Thoracic aorta (tissue), 2 donors: Measurements from ENCODE around the gene BATF3. TPM values are rescaled to one million over a fixed set of nuclear protein-coding genes. Genes with fewer than 3 reads are reported as not detected.

Experiments used
- ATAC-seq: fragments of 150-250 bp; one replicate; pipeline ENCODE4 v1.8.0; 2017; ENCODE audit warnings: low read depth; ENCODE audit not compliant: insufficient number of reproducible peaks, low FRiP score
- DNase-seq: peaks from one replicate; pipeline ENCODE4 v3.0.0-alpha.2; 2020; ENCODE audit warnings: low spot score
- H3K27ac ChIP-seq, 2 donors: fragments of 200-600 bp; sonication (generic); 1 replicate in 1 of 2; 2 replicates in 1 of 2; pipeline ENCODE4 v1.5.1; 2016; ENCODE audit warnings: mild to moderate bottlenecking in 2 of 2, moderate library complexity in 2 of 2
- H3K27me3 ChIP-seq: fragments of 200-600 bp; sonication (generic); replicated peaks from 2 replicates; pipeline ENCODE4 v1.6.0; 2016; ENCODE audit warnings: mild to moderate bottlenecking; ENCODE audit not compliant: insufficient read depth
- H3K36me3 ChIP-seq: fragments of 200-600 bp; sonication (generic); one replicate; pipeline ENCODE4 v1.5.1; 2016
- H3K4me1 ChIP-seq, 2 donors: fragments of 200-600 bp; sonication (generic); 1 replicate in 1 of 2; 2 replicates in 1 of 2; pipeline versions ENCODE4 v1.5.1 to v1.6.0; 2016; ENCODE audit warnings: low read depth in 2 of 2, mild to moderate bottlenecking in 1 of 2; ENCODE audit not compliant: control insufficient read depth in 1 of 2
- H3K4me3 ChIP-seq: fragments of 200-600 bp; sonication (generic); 2 replicates; pipeline ENCODE4 v1.5.1; 2016; ENCODE audit warnings: mild to moderate bottlenecking
- H3K9me3 ChIP-seq: fragments of 200-600 bp; sonication (generic); 2 replicates; pipeline ENCODE4 v1.5.1; 2016
- total RNA-seq, 2 donors: library from RNA; depleted of rRNA; stranded (reverse); fragments of >200 nt; gene quantifications; one replicate each; pipeline versions ENCODE4 v1.1.0 to v1.2.3, GENCODE V29; 2016
- TF ChIP-seq, protein P1 (sequence below): fragments of 200-600 bp; sonication (generic); IDR thresholded peaks from one replicate; pipeline ENCODE4 v1.5.1; 2019; ENCODE audit warnings: antibody characterized with exemption

BATF3 gene
- total RNA-seq, 2 donors from 2014 or later = 2.2 to 26.6 TPM

DNA sequence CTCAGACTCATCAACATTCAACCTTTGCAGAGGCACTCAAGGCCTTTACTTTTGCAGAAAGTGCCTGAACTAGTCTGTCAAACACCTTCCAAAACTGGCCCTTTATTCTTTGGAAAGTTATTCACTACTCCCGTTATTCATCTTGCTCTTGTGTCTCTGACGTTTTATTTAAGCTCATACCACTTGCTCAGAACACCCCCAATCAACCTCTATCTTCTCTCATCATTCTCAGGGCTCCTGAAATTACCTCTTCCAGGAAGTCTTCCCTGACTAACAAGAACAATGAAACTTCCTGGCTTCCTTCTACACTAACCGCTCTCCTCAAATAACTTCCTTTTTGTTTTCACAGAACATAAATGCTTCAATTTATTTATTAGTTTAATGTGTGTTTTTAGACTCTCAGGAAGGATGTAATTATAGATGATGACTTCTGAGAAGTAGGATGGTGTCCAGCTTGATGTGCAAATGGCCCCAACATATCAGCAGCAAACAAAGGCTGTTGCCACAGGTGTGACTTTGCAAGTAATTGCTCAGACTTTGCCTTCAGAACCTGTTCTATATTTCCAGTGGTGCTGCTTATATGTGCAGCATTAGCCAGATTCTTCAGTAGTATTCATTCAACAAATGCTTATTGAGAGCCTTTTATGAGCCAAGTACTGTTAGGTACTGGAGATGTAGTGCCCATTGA lies 22.8 kb upstream of the BATF3 start:
- TF ChIP-seq, protein P1, sequence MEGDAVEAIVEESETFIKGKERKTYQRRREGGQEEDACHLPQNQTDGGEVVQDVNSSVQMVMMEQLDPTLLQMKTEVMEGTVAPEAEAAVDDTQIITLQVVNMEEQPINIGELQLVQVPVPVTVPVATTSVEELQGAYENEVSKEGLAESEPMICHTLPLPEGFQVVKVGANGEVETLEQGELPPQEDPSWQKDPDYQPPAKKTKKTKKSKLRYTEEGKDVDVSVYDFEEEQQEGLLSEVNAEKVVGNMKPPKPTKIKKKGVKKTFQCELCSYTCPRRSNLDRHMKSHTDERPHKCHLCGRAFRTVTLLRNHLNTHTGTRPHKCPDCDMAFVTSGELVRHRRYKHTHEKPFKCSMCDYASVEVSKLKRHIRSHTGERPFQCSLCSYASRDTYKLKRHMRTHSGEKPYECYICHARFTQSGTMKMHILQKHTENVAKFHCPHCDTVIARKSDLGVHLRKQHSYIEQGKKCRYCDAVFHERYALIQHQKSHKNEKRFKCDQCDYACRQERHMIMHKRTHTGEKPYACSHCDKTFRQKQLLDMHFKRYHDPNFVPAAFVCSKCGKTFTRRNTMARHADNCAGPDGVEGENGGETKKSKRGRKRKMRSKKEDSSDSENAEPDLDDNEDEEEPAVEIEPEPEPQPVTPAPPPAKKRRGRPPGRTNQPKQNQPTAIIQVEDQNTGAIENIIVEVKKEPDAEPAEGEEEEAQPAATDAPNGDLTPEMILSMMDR = no peak
- no peaks in the 10 kb centered on the region for H3K4me1 ChIP-seq
- no peak for ATAC-seq
- H3K27ac ChIP-seq = no peak overlapping the region
- no peaks in the 10 kb centered on the region for H3K27me3 ChIP-seq
- H3K36me3 ChIP-seq = no peaks in the 10 kb centered on the region
- no peak for DNase-seq
- H3K9me3 ChIP-seq = no peaks in the 10 kb centered on the region
- no peak overlapping the region for H3K4me3 ChIP-seq

DNA sequence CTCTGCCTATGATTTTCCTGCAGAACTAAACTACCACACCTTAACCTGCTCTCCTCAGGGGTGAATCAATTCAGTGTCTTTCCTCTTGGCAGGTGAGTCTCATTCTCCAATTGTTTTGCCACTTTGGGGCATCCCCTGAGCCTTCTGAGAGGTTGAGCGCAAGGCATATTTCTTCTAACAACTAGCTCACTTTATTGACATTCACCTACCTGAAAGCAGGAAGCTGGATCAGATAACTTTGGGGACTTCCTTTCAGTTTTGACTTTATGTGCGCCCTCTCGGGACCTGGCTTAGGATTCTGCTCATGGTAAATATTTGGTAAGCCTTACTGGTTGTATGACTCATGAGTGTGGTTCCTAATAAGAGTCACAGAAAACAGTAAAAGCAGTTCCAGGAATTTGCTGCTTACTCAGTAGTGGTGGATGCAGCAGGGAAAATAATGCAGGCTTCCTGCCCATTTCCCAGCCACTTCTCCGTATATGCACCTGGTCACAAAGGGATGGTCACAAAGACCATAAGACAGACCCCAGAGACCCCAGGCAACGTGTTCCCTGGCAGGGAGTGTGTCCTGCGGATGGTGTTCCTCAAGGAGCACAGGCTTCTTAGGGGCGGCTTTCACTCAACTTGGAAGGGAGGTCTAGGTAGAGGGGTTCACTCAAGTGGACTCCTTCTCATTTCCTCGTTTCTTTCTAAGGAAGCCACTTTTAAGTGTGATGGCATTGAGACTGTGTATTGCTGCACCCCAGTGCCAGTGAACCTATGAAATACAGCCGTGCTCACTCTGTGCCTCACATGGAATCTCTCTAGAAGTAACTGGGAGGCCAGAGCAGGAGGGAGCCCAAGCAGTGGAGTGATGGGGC lies 22.0 kb upstream of the BATF3 start:
- TF ChIP-seq, protein P1 = no peak
- Histone ChIP-seq H3K27me3 (no peaks in the 10 kb centered on the region), H3K27ac (no peak overlapping the region), H3K9me3 (no peaks in the 10 kb centered on the region), H3K4me1 (no peaks in the 10 kb centered on the region), H3K4me3 (no peak overlapping the region), H3K36me3 (no peaks in the 10 kb centered on the region)
- ATAC-seq (no peak), DNase-seq (no peak)

DNA sequence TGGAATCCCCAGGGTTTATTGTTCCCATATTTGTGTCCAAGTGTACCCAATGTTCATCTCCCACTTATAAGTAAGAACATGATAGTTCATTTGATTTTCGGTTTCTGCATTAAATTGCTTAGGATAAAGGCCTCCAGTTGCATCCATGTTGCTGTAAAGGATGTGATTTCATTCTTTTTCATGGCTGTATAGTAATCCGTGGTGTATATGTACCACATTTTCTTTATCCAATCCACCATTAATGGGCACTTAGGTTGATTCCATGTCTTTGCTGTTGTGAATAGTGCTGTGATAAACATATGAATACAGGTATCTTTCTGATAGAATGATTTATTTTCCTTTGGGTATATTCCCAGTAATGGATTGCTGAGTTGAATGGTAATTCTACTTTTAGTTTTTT lies 20.0 kb upstream of the BATF3 start:
- no peak for DNase-seq
- H3K27me3 ChIP-seq = no peaks in the 10 kb centered on the region
- no peaks in the 10 kb centered on the region for H3K4me1 ChIP-seq
- H3K27ac ChIP-seq = no peak overlapping the region
- no peaks in the 10 kb centered on the region for H3K9me3 ChIP-seq
- ATAC-seq = no peak
- H3K36me3 ChIP-seq = no peaks in the 10 kb centered on the region
- H3K4me3 ChIP-seq = no peak overlapping the region
- TF ChIP-seq, protein P1 = no peak

DNA sequence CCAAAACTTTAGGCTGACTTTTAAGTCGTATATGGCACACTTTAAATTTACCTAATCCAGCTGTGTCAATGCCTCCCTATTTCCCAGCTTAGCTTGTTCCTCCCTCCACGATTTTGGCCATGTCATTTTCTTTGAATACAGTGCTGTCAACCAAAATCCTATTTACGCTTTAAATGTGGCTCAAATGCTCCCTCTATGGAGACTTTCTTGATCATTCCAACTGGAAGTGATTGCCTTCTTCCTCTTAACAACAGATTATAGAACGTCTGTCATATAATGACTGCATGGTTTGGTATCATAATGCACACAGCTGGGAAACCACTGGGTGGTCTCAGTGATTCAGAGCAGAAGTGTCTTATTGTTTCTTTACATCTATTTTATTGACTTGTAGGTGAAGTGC lies 18.9 kb upstream of the BATF3 start:
- TF ChIP-seq, protein P1 = no peak
- no peak overlapping the region for H3K4me3 ChIP-seq
- H3K4me1 ChIP-seq = no peaks in the 10 kb centered on the region
- no peaks in the 10 kb centered on the region for H3K27me3 ChIP-seq
- no peak for ATAC-seq
- no peak overlapping the region for H3K27ac ChIP-seq
- no peak for DNase-seq
- no peaks in the 10 kb centered on the region for H3K36me3 ChIP-seq
- no peaks in the 10 kb centered on the region for H3K9me3 ChIP-seq

DNA sequence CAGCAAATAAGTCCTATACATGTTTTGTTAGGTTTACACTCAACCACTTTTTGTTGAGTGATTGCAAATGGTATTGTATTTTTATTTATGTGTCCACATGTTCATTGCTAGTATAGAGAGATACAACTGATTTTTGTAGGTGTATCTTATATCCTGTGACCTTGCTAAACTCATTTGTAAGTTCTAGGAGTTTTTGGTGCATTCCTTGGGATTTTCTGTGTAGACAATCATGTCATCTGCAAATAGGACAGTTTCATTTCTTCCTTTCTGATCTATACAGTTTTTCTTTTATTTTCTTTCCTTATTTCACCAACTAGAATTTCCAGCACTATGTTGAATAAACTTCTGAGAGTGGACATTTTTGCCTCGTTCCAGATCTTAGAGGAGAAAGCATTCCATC lies 16.5 kb upstream of the BATF3 start:
- TF ChIP-seq, protein P1 = no peak
- no peaks in the 10 kb centered on the region for H3K36me3 ChIP-seq
- DNase-seq = no peak
- no peak for ATAC-seq
- H3K27me3 ChIP-seq = no peaks in the 10 kb centered on the region
- H3K4me1 ChIP-seq = no peaks in the 10 kb centered on the region
- H3K4me3 ChIP-seq = no peak overlapping the region
- H3K27ac ChIP-seq = no peak overlapping the region
- H3K9me3 ChIP-seq = no peaks in the 10 kb centered on the region
